ENCODE measurements around the gene CCDC28A.

CCDC28A gene

DNA sequence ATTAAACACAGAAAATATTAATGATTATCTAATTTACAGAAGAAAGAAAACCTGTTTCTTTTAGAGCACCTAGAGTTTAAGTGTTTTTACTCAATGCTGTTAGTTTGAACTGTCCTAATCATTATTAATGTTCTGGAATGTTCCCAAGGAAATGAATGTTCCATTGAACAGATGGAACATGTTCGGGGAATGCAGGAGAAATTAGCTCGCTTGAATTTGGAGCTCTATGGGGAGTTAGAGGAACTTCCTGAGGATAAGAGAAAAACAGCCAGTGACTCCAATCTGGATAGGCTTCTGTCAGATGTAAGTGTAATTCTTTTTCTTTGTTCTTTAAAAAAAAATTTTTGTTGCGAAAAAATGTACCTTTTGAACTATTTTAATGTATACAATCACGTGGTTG is 11.5 kb downstream of the CCDC28A start:
- H3K36me3 ChIP-seq (ENCODE audit: insufficient read depth, low read length), result peaks cover 41% of the 10 kb centered on the region

DNA sequence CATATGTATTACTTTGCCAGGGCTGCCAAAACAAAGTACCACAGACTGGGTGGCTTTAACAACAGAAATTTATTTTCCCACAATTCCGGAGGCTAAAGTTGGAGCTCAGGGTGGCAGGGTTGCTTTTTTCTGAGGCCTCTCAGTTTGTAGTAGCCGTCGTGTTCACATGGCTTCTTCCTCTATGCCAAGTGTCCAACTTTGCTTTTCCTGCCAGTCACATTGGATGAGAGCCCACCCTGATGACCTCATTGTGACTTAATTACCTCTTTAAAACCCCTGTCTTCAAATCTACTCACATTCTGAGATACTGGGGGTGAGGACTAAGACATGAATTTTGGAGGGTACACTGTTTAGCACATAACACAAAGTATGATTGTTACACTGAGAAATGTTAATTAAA is 12.4 kb downstream of the CCDC28A start:
- peaks cover 48% of the 10 kb centered on the region for H3K36me3 ChIP-seq (ENCODE audit: insufficient read depth, low read length)
- no peak overlapping the region for H3K4me3 ChIP-seq (ENCODE audit: low read depth in 1 of 2, low read length in 2 of 2)
- no peaks in the 10 kb centered on the region for H4K20me1 ChIP-seq (ENCODE audit: insufficient read depth, low read length)
- H3K27ac ChIP-seq (ENCODE audit: low read length), result no peak overlapping the region
- no peak overlapping the region for H3K4me2 ChIP-seq (ENCODE audit: insufficient read depth, low read length)
- TF ChIP-seq EZH2 (IDR thresholded peaks at IDR 0.05; ENCODE audit: borderline replicate concordance, low read depth, low read length, severe bottlenecking), result no peak
- TF ChIP-seq, protein P1, sequence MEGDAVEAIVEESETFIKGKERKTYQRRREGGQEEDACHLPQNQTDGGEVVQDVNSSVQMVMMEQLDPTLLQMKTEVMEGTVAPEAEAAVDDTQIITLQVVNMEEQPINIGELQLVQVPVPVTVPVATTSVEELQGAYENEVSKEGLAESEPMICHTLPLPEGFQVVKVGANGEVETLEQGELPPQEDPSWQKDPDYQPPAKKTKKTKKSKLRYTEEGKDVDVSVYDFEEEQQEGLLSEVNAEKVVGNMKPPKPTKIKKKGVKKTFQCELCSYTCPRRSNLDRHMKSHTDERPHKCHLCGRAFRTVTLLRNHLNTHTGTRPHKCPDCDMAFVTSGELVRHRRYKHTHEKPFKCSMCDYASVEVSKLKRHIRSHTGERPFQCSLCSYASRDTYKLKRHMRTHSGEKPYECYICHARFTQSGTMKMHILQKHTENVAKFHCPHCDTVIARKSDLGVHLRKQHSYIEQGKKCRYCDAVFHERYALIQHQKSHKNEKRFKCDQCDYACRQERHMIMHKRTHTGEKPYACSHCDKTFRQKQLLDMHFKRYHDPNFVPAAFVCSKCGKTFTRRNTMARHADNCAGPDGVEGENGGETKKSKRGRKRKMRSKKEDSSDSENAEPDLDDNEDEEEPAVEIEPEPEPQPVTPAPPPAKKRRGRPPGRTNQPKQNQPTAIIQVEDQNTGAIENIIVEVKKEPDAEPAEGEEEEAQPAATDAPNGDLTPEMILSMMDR (IDR thresholded peaks at IDR 0.05; ENCODE audit: borderline replicate concordance, extremely low read depth, low read length, poor library complexity, severe bottlenecking), result no peak
- ATAC-seq (ENCODE audit: insufficient read depth, low read depth), result no peak
- DNase-seq, result no peak
- no peaks in the 10 kb centered on the region; the same call in 1 of the 2 replicates for H3K4me1 ChIP-seq (ENCODE audit: insufficient read depth, low read length)
- H2AFZ ChIP-seq (ENCODE audit: low read depth, low read length), result no peak overlapping the region
- H3K79me2 ChIP-seq (ENCODE audit: insufficient read depth, low read length), result no peaks in the 10 kb centered on the region
- H3K9ac ChIP-seq (ENCODE audit: low read depth, low read length), result no peak overlapping the region
- H3K9me3 ChIP-seq (ENCODE audit: insufficient read depth, low read length, severe bottlenecking), result no peaks in the 10 kb centered on the region
- H3K27me3 ChIP-seq (ENCODE audit: insufficient read depth, low read length, poor library complexity), result no peaks in the 10 kb centered on the region

More for the DNA sequence above, 11.5 kb downstream of the CCDC28A start:
- no peak overlapping the region for H3K4me2 ChIP-seq (ENCODE audit: insufficient read depth, low read length)
- H3K27ac ChIP-seq (ENCODE audit: low read length), result no peak overlapping the region
- ATAC-seq (ENCODE audit: insufficient read depth, low read depth), result no peak
- TF ChIP-seq EZH2 (IDR thresholded peaks at IDR 0.05; ENCODE audit: borderline replicate concordance, low read depth, low read length, severe bottlenecking), result no peak
- TF ChIP-seq, protein P1 (IDR thresholded peaks at IDR 0.05; ENCODE audit: borderline replicate concordance, extremely low read depth, low read length, poor library complexity, severe bottlenecking), result no peak
- no peaks in the 10 kb centered on the region for H3K79me2 ChIP-seq (ENCODE audit: insufficient read depth, low read length)
- H3K4me3 ChIP-seq (ENCODE audit: low read depth in 1 of 2, low read length in 2 of 2), result no peak overlapping the region
- H2AFZ ChIP-seq (ENCODE audit: low read depth, low read length), result no peak overlapping the region
- H3K27me3 ChIP-seq (ENCODE audit: insufficient read depth, low read length, poor library complexity), result no peaks in the 10 kb centered on the region
- no peaks in the 10 kb centered on the region; the same call in 1 of the 2 replicates for H3K4me1 ChIP-seq (ENCODE audit: insufficient read depth, low read length)
- H4K20me1 ChIP-seq (ENCODE audit: insufficient read depth, low read length), result no peaks in the 10 kb centered on the region
- DNase-seq, result no peak
- H3K9me3 ChIP-seq (ENCODE audit: insufficient read depth, low read length, severe bottlenecking), result no peaks in the 10 kb centered on the region
- H3K9ac ChIP-seq (ENCODE audit: low read depth, low read length), result no peak overlapping the region

DNA sequence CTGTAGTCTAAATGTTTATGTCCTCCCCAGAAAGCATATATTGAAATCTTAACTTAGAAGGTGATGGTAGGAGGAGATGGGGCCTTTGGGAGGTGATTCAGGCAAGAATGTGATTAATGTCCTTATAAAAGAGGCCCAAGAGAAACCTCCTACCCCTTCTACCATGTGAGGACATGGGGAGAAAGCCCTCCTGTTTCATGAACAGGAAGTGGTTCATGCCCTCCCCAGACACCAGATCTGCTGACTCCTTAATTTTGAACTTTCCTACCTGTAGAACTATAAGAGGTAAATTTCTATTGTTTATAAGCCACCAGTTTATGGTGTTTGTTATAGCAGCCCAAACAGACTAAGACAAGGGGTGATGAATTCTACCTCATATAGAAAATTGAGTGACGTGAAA is 13.6 kb downstream of the CCDC28A start:
- no peaks in the 10 kb centered on the region; the same call in 1 of the 2 replicates for H3K4me1 ChIP-seq (ENCODE audit: insufficient read depth, low read length)
- peaks cover 48% of the 10 kb centered on the region for H3K36me3 ChIP-seq (ENCODE audit: insufficient read depth, low read length)
- H3K4me2 ChIP-seq (ENCODE audit: insufficient read depth, low read length), result no peak overlapping the region
- H2AFZ ChIP-seq (ENCODE audit: low read depth, low read length), result no peak overlapping the region
- H4K20me1 ChIP-seq (ENCODE audit: insufficient read depth, low read length), result no peaks in the 10 kb centered on the region
- ATAC-seq (ENCODE audit: insufficient read depth, low read depth) (peak; percentile 61; the same call in 2 of the 3 replicates), DNase-seq (no peak)
- no peaks in the 10 kb centered on the region for H3K79me2 ChIP-seq (ENCODE audit: insufficient read depth, low read length)
- no peak for TF ChIP-seq EZH2 (IDR thresholded peaks at IDR 0.05; ENCODE audit: borderline replicate concordance, low read depth, low read length, severe bottlenecking)
- TF ChIP-seq, protein P1 (IDR thresholded peaks at IDR 0.05; ENCODE audit: borderline replicate concordance, extremely low read depth, low read length, poor library complexity, severe bottlenecking), result no peak
- no peak overlapping the region for H3K4me3 ChIP-seq (ENCODE audit: low read depth in 1 of 2, low read length in 2 of 2)
- H3K27ac ChIP-seq (ENCODE audit: low read length), result no peak overlapping the region
- H3K9me3 ChIP-seq (ENCODE audit: insufficient read depth, low read length, severe bottlenecking), result no peaks in the 10 kb centered on the region
- H3K9ac ChIP-seq (ENCODE audit: low read depth, low read length), result no peak overlapping the region
- no peaks in the 10 kb centered on the region for H3K27me3 ChIP-seq (ENCODE audit: insufficient read depth, low read length, poor library complexity)

Data from DND-41 (cell line).